Measurements from ENCODE around the gene CBFA2T3. TPM values are rescaled to one million over a fixed set of nuclear protein-coding genes. Genes with fewer than 3 reads are reported as not detected.
A peak's percentile ranks its signal among the peaks of the same experiment; 100 is the strongest.

Gene CBFA2T3
- total and polyA plus RNA-seq, 2 of the 13 experiments (the other 11 are each of a cell fraction or from before 2014, with no cell fraction given), result 0.05 TPM; not detected in 1

DNA sequence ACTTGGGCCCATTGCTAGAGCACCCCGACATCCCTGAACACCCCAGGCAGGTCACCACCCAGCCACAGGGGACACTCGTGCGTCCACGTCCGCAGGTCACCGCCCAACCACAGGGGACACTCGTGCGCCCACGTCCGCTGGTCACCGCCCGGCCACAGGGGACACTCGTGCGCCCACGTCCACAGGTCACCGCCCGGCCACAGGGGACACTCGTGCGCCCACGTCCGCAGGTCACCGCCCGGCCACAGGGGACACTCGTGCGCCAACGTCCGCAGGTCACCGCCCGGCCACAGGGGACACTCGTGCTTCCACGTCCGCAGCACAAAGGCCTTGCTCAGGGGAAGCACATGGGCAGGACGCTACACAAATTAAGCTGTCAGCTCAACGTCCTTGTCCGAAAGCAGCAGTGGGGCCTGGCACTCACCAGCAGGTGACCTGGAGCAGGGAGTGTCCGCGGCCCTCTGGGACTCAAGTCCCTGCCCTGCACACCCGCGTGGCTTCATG, 137.9 kb downstream of the CBFA2T3 start (continued):
- TF ChIP-seq ZBTB26 (CRISPR knock-in tag; IDR thresholded peaks at IDR 0.05; ENCODE audit: borderline replicate concordance) (0 out of 2 replicates have a peak, but pooled peaks have one; percentile 40), ZBTB7A (CRISPR knock-in tag; IDR thresholded peaks at IDR 0.05) (peak; percentile 40; the same call in 1 of the 2 replicates), ZNF749 (CRISPR knock-in tag; IDR thresholded peaks at IDR 0.05; ENCODE audit: borderline replicate concordance) (no peak), ZNF747 (CRISPR knock-in tag; IDR thresholded peaks at IDR 0.05; ENCODE audit: borderline replicate concordance) (no peak), ELF3 (CRISPR knock-in tag; IDR thresholded peaks at IDR 0.05) (no peak), ZC3H13 (CRISPR knock-in tag; IDR thresholded peaks at IDR 0.05) (peak; percentile 69; the same call in 1 of the 2 replicates), ZNF546 (CRISPR knock-in tag; conservative IDR thresholded peaks at IDR 0.05) (no peak), EHMT2 (IDR thresholded peaks at IDR 0.05; ENCODE audit: borderline replicate concordance, low read depth, low read length) (peak; percentile 37; the same call in 1 of the 2 replicates), AHR (CRISPR knock-in tag; IDR thresholded peaks at IDR 0.05) (0 out of 2 replicates have a peak, but pooled peaks have one; percentile 47), SIN3B (IDR thresholded peaks at IDR 0.05; ENCODE audit: low read length) (no peak), ZNF607 (CRISPR knock-in tag; IDR thresholded peaks at IDR 0.05; ENCODE audit: borderline replicate concordance) (no peak), ZNF264 (CRISPR knock-in tag; IDR thresholded peaks at IDR 0.05) (no peak), CBX5 (CRISPR knock-in tag; IDR thresholded peaks at IDR 0.05; ENCODE audit: borderline replicate concordance) (peak; percentile 80), HIVEP1 (CRISPR knock-in tag; IDR thresholded peaks at IDR 0.05) (no peak), DNMT1 (CRISPR knock-in tag; IDR thresholded peaks at IDR 0.05) (peak; percentile 99), ZNF33A (CRISPR knock-in tag; IDR thresholded peaks at IDR 0.05; ENCODE audit: borderline replicate concordance) (no peak), ZNF777 (CRISPR knock-in tag; IDR thresholded peaks at IDR 0.05) (no peak), ARID4A (CRISPR knock-in tag; IDR thresholded peaks at IDR 0.05; ENCODE audit: borderline replicate concordance) (peak; percentile 47; the same call in 1 of the 2 replicates), NR2F6 (IDR thresholded peaks at IDR 0.05) (no peak), NR2F6 (CRISPR knock-in tag; IDR thresholded peaks at IDR 0.05) (0 out of 2 replicates have a peak, but pooled peaks have one; percentile 39), TAF1 (CRISPR knock-in tag; IDR thresholded peaks at IDR 0.05) (peak; percentile 47; the same call in 1 of the 2 replicates)
- TF ChIP-seq, protein P1, sequence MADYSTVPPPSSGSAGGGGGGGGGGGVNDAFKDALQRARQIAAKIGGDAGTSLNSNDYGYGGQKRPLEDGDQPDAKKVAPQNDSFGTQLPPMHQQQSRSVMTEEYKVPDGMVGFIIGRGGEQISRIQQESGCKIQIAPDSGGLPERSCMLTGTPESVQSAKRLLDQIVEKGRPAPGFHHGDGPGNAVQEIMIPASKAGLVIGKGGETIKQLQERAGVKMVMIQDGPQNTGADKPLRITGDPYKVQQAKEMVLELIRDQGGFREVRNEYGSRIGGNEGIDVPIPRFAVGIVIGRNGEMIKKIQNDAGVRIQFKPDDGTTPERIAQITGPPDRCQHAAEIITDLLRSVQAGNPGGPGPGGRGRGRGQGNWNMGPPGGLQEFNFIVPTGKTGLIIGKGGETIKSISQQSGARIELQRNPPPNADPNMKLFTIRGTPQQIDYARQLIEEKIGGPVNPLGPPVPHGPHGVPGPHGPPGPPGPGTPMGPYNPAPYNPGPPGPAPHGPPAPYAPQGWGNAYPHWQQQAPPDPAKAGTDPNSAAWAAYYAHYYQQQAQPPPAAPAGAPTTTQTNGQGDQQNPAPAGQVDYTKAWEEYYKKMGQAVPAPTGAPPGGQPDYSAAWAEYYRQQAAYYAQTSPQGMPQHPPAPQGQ (CRISPR knock-in tag; IDR thresholded peaks at IDR 0.05; ENCODE audit: borderline replicate concordance), result no peak

Measured in HepG2 (cell line).